Measurements from ENCODE around the gene AMBP. TPM values are rescaled to one million over a fixed set of nuclear protein-coding genes. Genes with fewer than 3 reads are reported as not detected.

Gene AMBP
- total and polyA plus RNA-seq, 2 of the 13 experiments (the other 11 are each of a cell fraction or from before 2014, with no cell fraction given), result 1,510 to 2,580 TPM

- TF ChIP-seq ZNF33B (CRISPR knock-in tag; IDR thresholded peaks at IDR 0.05) (0 out of 2 replicates have a peak, but pooled peaks have one; percentile 58), RXRA (CRISPR knock-in tag; IDR thresholded peaks at IDR 0.05) (peak; percentile 100), KLF15 (CRISPR knock-in tag; IDR thresholded peaks at IDR 0.05; ENCODE audit: borderline replicate concordance) (peak; percentile 89; the same call in 1 of the 2 replicates), ZNF850 (CRISPR knock-in tag; conservative IDR thresholded peaks at IDR 0.05) (peak; percentile 27; the same call in 1 of the 2 replicates), MTERF4 (CRISPR knock-in tag; IDR thresholded peaks at IDR 0.05) (no peak; the same call in 1 of the 2 replicates), ZNF354B (CRISPR knock-in tag; IDR thresholded peaks at IDR 0.05) (peak; percentile 81; the same call in 1 of the 2 replicates), KDM3A (CRISPR knock-in tag; IDR thresholded peaks at IDR 0.05; ENCODE audit: low read depth) (peak; percentile 96), ZNF20 (CRISPR knock-in tag; IDR thresholded peaks at IDR 0.05) (0 out of 2 replicates have a peak, but pooled peaks have one; percentile 62), SPEN (CRISPR knock-in tag; IDR thresholded peaks at IDR 0.05; ENCODE audit: low read depth) (peak; percentile 95), ZBED4 (CRISPR knock-in tag; IDR thresholded peaks at IDR 0.05; ENCODE audit: borderline replicate concordance) (peak; percentile 85), SMYD3 (CRISPR knock-in tag; IDR thresholded peaks at IDR 0.05) (peak; percentile 90), ZMYM3 (CRISPR knock-in tag; IDR thresholded peaks at IDR 0.05) (peak; percentile 99), ZSCAN31 (CRISPR knock-in tag; IDR thresholded peaks at IDR 0.05; ENCODE audit: low read depth) (peak; percentile 98), IRF2 (CRISPR knock-in tag; IDR thresholded peaks at IDR 0.05) (peak; percentile 97), ETV5 (CRISPR knock-in tag; IDR thresholded peaks at IDR 0.05; ENCODE audit: borderline replicate concordance) (peak; percentile 78; the same call in 1 of the 2 replicates), ZNF274 (CRISPR knock-in tag; IDR thresholded peaks at IDR 0.05) (peak; percentile 84), MEF2D (CRISPR knock-in tag; IDR thresholded peaks at IDR 0.05) (peak; percentile 95), DZIP1 (CRISPR knock-in tag; IDR thresholded peaks at IDR 0.05) (peak; percentile 87), LCORL (IDR thresholded peaks at IDR 0.05) (0 out of 2 replicates have a peak, but pooled peaks have one; percentile 8), LCORL (CRISPR knock-in tag; IDR thresholded peaks at IDR 0.05) (peak; percentile 97)
Measured at GRCh38 chr9:114078021-114078780, at the start of gene AMBP (continued).
